Globus pallidus (tissue), 1 donor: ENCODE measurements around the gene TRIM69.
"Not testable (repeated sequence)": the region's sequence is repeated elsewhere in the genome, so short reads cannot be mapped to it uniquely, and the experiment has no call there.

Experiments
- DNase-seq: peaks from one replicate; pipeline ENCODE4 v3.0.0-alpha.2; 2015; ENCODE audit warnings: low spot score

Gene TRIM69

GRCh38 chr15:44715797-44716334 is 20.5 kb upstream of the TRIM69 start:
- no peak for DNase-seq

GRCh38 chr15:44716983-44717602 is 19.2 kb upstream of the TRIM69 start:
- DNase-seq, result no peak

GRCh38 chr15:44718180-44718926 is 18.0 kb upstream of the TRIM69 start:
- no peak for DNase-seq

- no peak for DNase-seq
These were observed 17.4 kb upstream of the TRIM69 start for GRCh38 chr15:44718927-44719292.

- no peak for DNase-seq
These were observed 16.9 kb upstream of the TRIM69 start for GRCh38 chr15:44719293-44719999.

- not testable (repeated sequence) for DNase-seq
These were observed 16.3 kb upstream of the TRIM69 start for GRCh38 chr15:44720000-44720435.

GRCh38 chr15:44720460-44721176 is 15.7 kb upstream of the TRIM69 start:
- no peak for DNase-seq

- no peak for DNase-seq
These were observed 14.3 kb upstream of the TRIM69 start for GRCh38 chr15:44722011-44722410.

- no peak for DNase-seq
These were observed 10.2 kb upstream of the TRIM69 start for GRCh38 chr15:44726136-44726535.

GRCh38 chr15:44726568-44727484 is 9.5 kb upstream of the TRIM69 start:
- DNase-seq, result no peak

- DNase-seq, result no peak
These were observed 8.7 kb upstream of the TRIM69 start for GRCh38 chr15:44727485-44728231.

GRCh38 chr15:44728232-44728575 is 8.1 kb upstream of the TRIM69 start:
- not testable (repeated sequence) for DNase-seq

GRCh38 chr15:44728576-44729407 is 7.5 kb upstream of the TRIM69 start:
- DNase-seq, result peak; percentile 97

GRCh38 chr15:44729408-44730127 is 6.8 kb upstream of the TRIM69 start:
- DNase-seq, result no peak

GRCh38 chr15:44734839-44735481 is 1.4 kb upstream of the TRIM69 start:
- no peak for DNase-seq

- DNase-seq, result no peak
These were observed 697 bp upstream of the TRIM69 start for GRCh38 chr15:44735482-44736180.

GRCh38 chr15:44738340-44738984 is 2.1 kb downstream of the TRIM69 start:
- DNase-seq, result peak; percentile 57
